Measurements from ENCODE around the gene FN1.
"Not testable (repeated sequence)": the region's sequence is repeated elsewhere in the genome, so short reads cannot be mapped to it uniquely, and the experiment has no call there.

FN1 gene

GRCh38 chr2:215320679-215321078, 115.2 kb downstream of the FN1 start:
- H3K27ac ChIP-seq (ENCODE audit: insufficient read depth, low read length, poor library complexity, severe bottlenecking) = no peak overlapping the region
- H3K36me3 ChIP-seq (ENCODE audit: control insufficient read depth, insufficient read depth, low read length) = peaks cover 27% of the 10 kb centered on the region
- no peaks in the 10 kb centered on the region for H3K9me3 ChIP-seq (ENCODE audit: control insufficient read depth, low read length)
- H3K4me3 ChIP-seq (ENCODE audit: insufficient read depth, low read depth, low read length, poor library complexity, severe bottlenecking) = no peak overlapping the region
- no peaks in the 10 kb centered on the region for H3K27me3 ChIP-seq (replicated peaks; ENCODE audit: control insufficient read depth, insufficient read depth, low read length, poor library complexity, severe bottlenecking)
- no peak for DNase-seq
- H3K4me1 ChIP-seq (ENCODE audit: control insufficient read depth, insufficient read depth, low read length, poor library complexity, severe bottlenecking) = no peaks in the 10 kb centered on the region

GRCh38 chr2:215320102-215320501, 115.8 kb downstream of the FN1 start:
- peaks cover 26% of the 10 kb centered on the region for H3K36me3 ChIP-seq (ENCODE audit: control insufficient read depth, insufficient read depth, low read length)
- no peaks in the 10 kb centered on the region for H3K9me3 ChIP-seq (ENCODE audit: control insufficient read depth, low read length)
- H3K27ac ChIP-seq (ENCODE audit: insufficient read depth, low read length, poor library complexity, severe bottlenecking) = no peak overlapping the region
- DNase-seq = no peak
- H3K4me3 ChIP-seq (ENCODE audit: insufficient read depth, low read depth, low read length, poor library complexity, severe bottlenecking) = no peak overlapping the region
- H3K4me1 ChIP-seq (ENCODE audit: control insufficient read depth, insufficient read depth, low read length, poor library complexity, severe bottlenecking) = no peaks in the 10 kb centered on the region
- no peaks in the 10 kb centered on the region for H3K27me3 ChIP-seq (replicated peaks; ENCODE audit: control insufficient read depth, insufficient read depth, low read length, poor library complexity, severe bottlenecking)

GRCh38 chr2:215319500-215319899, 116.4 kb downstream of the FN1 start:
- Histone ChIP-seq H3K36me3 (ENCODE audit: control insufficient read depth, insufficient read depth, low read length) (peaks cover 26% of the 10 kb centered on the region), H3K9me3 (ENCODE audit: control insufficient read depth, low read length) (no peaks in the 10 kb centered on the region), H3K4me3 (ENCODE audit: insufficient read depth, low read depth, low read length, poor library complexity, severe bottlenecking) (no peak overlapping the region), H3K27ac (ENCODE audit: insufficient read depth, low read length, poor library complexity, severe bottlenecking) (no peak overlapping the region), H3K27me3 (replicated peaks; ENCODE audit: control insufficient read depth, insufficient read depth, low read length, poor library complexity, severe bottlenecking) (no peaks in the 10 kb centered on the region), H3K4me1 (ENCODE audit: control insufficient read depth, insufficient read depth, low read length, poor library complexity, severe bottlenecking) (no peaks in the 10 kb centered on the region)
- no peak for DNase-seq

GRCh38 chr2:215316336-215316735, 119.5 kb downstream of the FN1 start:
- no peak overlapping the region for H3K4me3 ChIP-seq (ENCODE audit: insufficient read depth, low read depth, low read length, poor library complexity, severe bottlenecking)
- peaks cover 12% of the 10 kb centered on the region for H3K4me1 ChIP-seq (ENCODE audit: control insufficient read depth, insufficient read depth, low read length, poor library complexity, severe bottlenecking)
- H3K27me3 ChIP-seq (replicated peaks; ENCODE audit: control insufficient read depth, insufficient read depth, low read length, poor library complexity, severe bottlenecking) = no peaks in the 10 kb centered on the region
- no peak overlapping the region for H3K27ac ChIP-seq (ENCODE audit: insufficient read depth, low read length, poor library complexity, severe bottlenecking)
- no peaks in the 10 kb centered on the region for H3K9me3 ChIP-seq (ENCODE audit: control insufficient read depth, low read length)
- DNase-seq = no peak
- H3K36me3 ChIP-seq (ENCODE audit: control insufficient read depth, insufficient read depth, low read length) = peaks cover 17% of the 10 kb centered on the region

- DNase-seq = no peak
- Histone ChIP-seq H3K9me3 (ENCODE audit: control insufficient read depth, low read length) (no peaks in the 10 kb centered on the region), H3K36me3 (ENCODE audit: control insufficient read depth, insufficient read depth, low read length) (peaks cover 13% of the 10 kb centered on the region), H3K27ac (ENCODE audit: insufficient read depth, low read length, poor library complexity, severe bottlenecking) (no peak overlapping the region), H3K4me3 (ENCODE audit: insufficient read depth, low read depth, low read length, poor library complexity, severe bottlenecking) (no peak overlapping the region), H3K27me3 (replicated peaks; ENCODE audit: control insufficient read depth, insufficient read depth, low read length, poor library complexity, severe bottlenecking) (no peaks in the 10 kb centered on the region), H3K4me1 (ENCODE audit: control insufficient read depth, insufficient read depth, low read length, poor library complexity, severe bottlenecking) (peaks cover 12% of the 10 kb centered on the region)
These were observed 120.6 kb downstream of the FN1 start for GRCh38 chr2:215315301-215315700.

GRCh38 chr2:215314896-215315295, 121.0 kb downstream of the FN1 start:
- H3K9me3 ChIP-seq (ENCODE audit: control insufficient read depth, low read length) = no peaks in the 10 kb centered on the region
- H3K36me3 ChIP-seq (ENCODE audit: control insufficient read depth, insufficient read depth, low read length) = peaks cover 9% of the 10 kb centered on the region
- no peak overlapping the region for H3K27ac ChIP-seq (ENCODE audit: insufficient read depth, low read length, poor library complexity, severe bottlenecking)
- no peak overlapping the region for H3K4me3 ChIP-seq (ENCODE audit: insufficient read depth, low read depth, low read length, poor library complexity, severe bottlenecking)
- H3K4me1 ChIP-seq (ENCODE audit: control insufficient read depth, insufficient read depth, low read length, poor library complexity, severe bottlenecking) = peaks cover 12% of the 10 kb centered on the region
- DNase-seq = no peak
- H3K27me3 ChIP-seq (replicated peaks; ENCODE audit: control insufficient read depth, insufficient read depth, low read length, poor library complexity, severe bottlenecking) = no peaks in the 10 kb centered on the region

GRCh38 chr2:215313255-215313613, 122.6 kb downstream of the FN1 start:
- H3K4me3 ChIP-seq (ENCODE audit: insufficient read depth, low read depth, low read length, poor library complexity, severe bottlenecking) = peak overlapping the region; percentile 88
- no peak overlapping the region for H3K27ac ChIP-seq (ENCODE audit: insufficient read depth, low read length, poor library complexity, severe bottlenecking)
- no peak for DNase-seq

GRCh38 chr2:215311625-215312396, 124.1 kb downstream of the FN1 start, which contains the start of gene ATIC:
Gene ATIC (plus strand): TSS chr2:215312059. CDS start chr2:215312143, 84 bp downstream.
- H3K9me3 ChIP-seq (ENCODE audit: control insufficient read depth, low read length) = no peaks in the 10 kb centered on the region
- peak; percentile 76 to 85 (median 80) for DNase-seq
- peak within 1 kb of the TSS; percentile 88 for H3K4me3 ChIP-seq (ENCODE audit: insufficient read depth, low read depth, low read length, poor library complexity, severe bottlenecking)
- H3K27me3 ChIP-seq (replicated peaks; ENCODE audit: control insufficient read depth, insufficient read depth, low read length, poor library complexity, severe bottlenecking) = no peaks in the 10 kb centered on the region
- peak within 1 kb of the TSS; percentile 76 for H3K27ac ChIP-seq (ENCODE audit: insufficient read depth, low read length, poor library complexity, severe bottlenecking)
- H3K36me3 ChIP-seq (ENCODE audit: control insufficient read depth, insufficient read depth, low read length) = no peaks in the 10 kb centered on the region
- H3K4me1 ChIP-seq (ENCODE audit: control insufficient read depth, insufficient read depth, low read length, poor library complexity, severe bottlenecking) = peaks cover 12% of the 10 kb centered on the region

More at GRCh38 chr2:215313255-215313613, 122.6 kb downstream of the FN1 start:
- Histone ChIP-seq H3K36me3 (ENCODE audit: control insufficient read depth, insufficient read depth, low read length) (no peaks in the 10 kb centered on the region), H3K4me1 (ENCODE audit: control insufficient read depth, insufficient read depth, low read length, poor library complexity, severe bottlenecking) (peaks cover 12% of the 10 kb centered on the region), H3K9me3 (ENCODE audit: control insufficient read depth, low read length) (no peaks in the 10 kb centered on the region), H3K27me3 (replicated peaks; ENCODE audit: control insufficient read depth, insufficient read depth, low read length, poor library complexity, severe bottlenecking) (no peaks in the 10 kb centered on the region)

- DNase-seq; H3K9me3 ChIP-seq (ENCODE audit: control insufficient read depth, low read length); H3K27me3 ChIP-seq (replicated peaks; ENCODE audit: control insufficient read depth, insufficient read depth, low read length, poor library complexity, severe bottlenecking); H3K36me3 ChIP-seq (ENCODE audit: control insufficient read depth, insufficient read depth, low read length): not testable (repeated sequence)
- H3K4me3 ChIP-seq (ENCODE audit: insufficient read depth, low read depth, low read length, poor library complexity, severe bottlenecking) = peak overlapping the region; percentile 88
- H3K4me1 ChIP-seq (ENCODE audit: control insufficient read depth, insufficient read depth, low read length, poor library complexity, severe bottlenecking) = peaks cover 12% of the 10 kb centered on the region
- peak overlapping the region; percentile 76 for H3K27ac ChIP-seq (ENCODE audit: insufficient read depth, low read length, poor library complexity, severe bottlenecking)
These were observed 124.6 kb downstream of the FN1 start for GRCh38 chr2:215311259-215311624.
